Large intestine (tissue), 3 donors: ENCODE results near the gene SLC2A14. TPM values are rescaled to one million over a fixed set of nuclear protein-coding genes. Genes with fewer than 3 reads are reported as not detected.
"Not testable (repeated sequence)": the region's sequence is repeated elsewhere in the genome, so short reads cannot be mapped to it uniquely, and the experiment has no call there.

ENCODE experiments used
- DNase-seq, 2 donors: peaks; one replicate each; pipeline versions ENCODE4 v3.0.0 to v3.0.0-alpha.2; 2013
- H3K27ac ChIP-seq: one replicate; pipeline ENCODE4 v1.5.1; 2013; ENCODE audit warnings: low read length
- H3K27me3 ChIP-seq: 2 replicates; pipeline ENCODE4 v1.6.1; 2013; ENCODE audit warnings: low read length; ENCODE audit not compliant: control insufficient read depth, insufficient read depth
- H3K36me3 ChIP-seq: 2 replicates; pipeline ENCODE4 v1.6.1; 2013; ENCODE audit warnings: low read length; ENCODE audit not compliant: control insufficient read depth, insufficient read depth
- H3K4me1 ChIP-seq: one replicate; pipeline ENCODE4 v1.6.1; 2013; ENCODE audit warnings: low read length; ENCODE audit not compliant: control insufficient read depth, insufficient read depth
- H3K4me3 ChIP-seq: one replicate; pipeline ENCODE4 v1.5.1; 2013; ENCODE audit warnings: low read length
- H3K9me3 ChIP-seq: one replicate; pipeline ENCODE4 v1.6.1; 2013; ENCODE audit warnings: mild to moderate bottlenecking, low read depth, low read length, moderate library complexity; ENCODE audit not compliant: control insufficient read depth
- WGBS: methylation state at CpG from one replicate; pipeline ENCODE4 v1.1.5; 2013; ENCODE audit warnings: low lambda C conversion rate; ENCODE audit not compliant: insufficient coverage; 5-methylcytosine and 5-hydroxymethylcytosine counted together
- polyA plus RNA-seq: library from polyadenylated mRNA; unstranded; fragments of 120-200 nt; gene quantifications from one replicate; pipeline ENCODE4 v1.2.1, GENCODE V29; 2013

The SLC2A14 gene
- polyA plus RNA-seq, 1 donor: 0.55 TPM

DNA sequence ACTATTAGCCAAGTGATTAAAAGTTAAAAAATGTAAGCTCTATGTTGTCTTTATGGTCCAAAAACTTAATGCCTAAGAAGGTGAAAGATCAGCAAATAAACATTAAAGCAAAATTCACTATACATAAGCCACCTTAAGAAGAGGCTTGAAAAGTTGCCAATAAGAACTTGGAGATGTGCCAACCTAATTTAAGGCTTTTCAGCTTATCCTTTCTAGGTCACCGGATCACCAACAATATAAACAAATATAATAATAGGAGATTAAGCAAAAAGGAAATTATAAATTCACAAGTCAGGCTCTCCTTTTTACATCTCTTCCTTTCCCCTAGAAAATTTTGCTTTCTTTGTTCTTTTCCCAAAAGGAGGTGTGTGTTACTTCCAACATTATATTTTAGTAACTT lies 32.4 kb upstream of the SLC2A14 start:
- no peak overlapping the region for H3K27ac ChIP-seq
- H3K36me3 ChIP-seq: no peaks in the 10 kb centered on the region
- no peaks in the 10 kb centered on the region for H3K9me3 ChIP-seq
- no peak overlapping the region for H3K4me3 ChIP-seq
- peak in 1 of 2 donors; percentile 14 for DNase-seq
- no peaks in the 10 kb centered on the region for H3K27me3 ChIP-seq
- no CpG with 5 or more reads among the region's 1 CpG for WGBS
- H3K4me1 ChIP-seq: peaks cover 9% of the 10 kb centered on the region

DNA sequence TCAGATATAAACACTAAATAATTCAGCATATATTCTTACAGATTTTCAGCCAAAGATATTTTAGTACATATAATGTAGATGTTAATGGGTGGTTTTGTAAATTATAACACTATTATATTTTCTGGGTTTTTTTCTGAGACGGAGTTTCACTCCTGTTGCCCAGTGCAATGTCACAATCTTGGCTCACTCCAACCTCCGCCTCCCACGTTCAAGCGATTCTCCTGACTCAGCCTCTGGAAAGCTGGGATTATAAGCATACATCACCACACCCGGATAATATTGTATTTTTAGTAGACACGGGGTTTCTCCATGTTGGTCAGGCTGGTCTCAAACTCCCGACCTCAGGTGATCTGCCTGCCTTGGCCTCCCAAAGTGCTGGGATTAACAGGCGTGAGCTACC lies 29.7 kb upstream of the SLC2A14 start:
- H3K27ac ChIP-seq, H3K9me3 ChIP-seq, H3K4me3 ChIP-seq, H3K36me3 ChIP-seq, H3K27me3 ChIP-seq, DNase-seq, H3K4me1 ChIP-seq: not testable (repeated sequence)
- no CpG with 5 or more reads among the region's 8 CpGs for WGBS

DNA sequence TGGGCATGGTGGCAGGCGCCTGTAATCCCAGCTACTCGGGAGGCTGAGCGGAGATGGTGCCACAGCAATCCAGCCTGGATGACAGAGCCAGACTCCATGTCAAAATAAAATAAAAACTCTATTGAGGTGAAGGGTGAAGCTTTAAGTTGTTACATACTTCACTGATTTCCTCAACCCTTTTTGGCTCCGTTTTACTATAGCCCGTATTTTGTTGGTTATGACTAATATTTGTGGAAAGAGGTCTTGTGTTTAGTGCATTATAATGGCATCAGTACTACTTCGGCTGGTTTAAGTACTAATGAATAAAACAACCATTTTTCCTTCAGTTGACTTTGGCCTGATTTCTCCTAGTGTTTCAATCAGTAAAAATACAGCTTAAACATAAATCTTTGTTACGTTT lies 27.0 kb upstream of the SLC2A14 start:
- no peaks in the 10 kb centered on the region for H3K4me1 ChIP-seq
- no peaks in the 10 kb centered on the region for H3K9me3 ChIP-seq
- no peak overlapping the region for H3K4me3 ChIP-seq
- no peak for DNase-seq
- H3K27me3 ChIP-seq: no peaks in the 10 kb centered on the region
- 74% methylated on average over 2 of the region's 7 CpGs for WGBS
- H3K36me3 ChIP-seq: no peaks in the 10 kb centered on the region
- H3K27ac ChIP-seq: no peak overlapping the region

- 86% methylated on average over 1 of the region's 4 CpGs for WGBS
- H3K4me1 ChIP-seq, H3K9me3 ChIP-seq, H3K27me3 ChIP-seq, DNase-seq, H3K27ac ChIP-seq, H3K36me3 ChIP-seq, H3K4me3 ChIP-seq: not testable (repeated sequence)
Measured at GRCh38 chr12:7896726-7897125, 24.0 kb upstream of the SLC2A14 start.

- Histone ChIP-seq H3K36me3 (no peaks in the 10 kb centered on the region), H3K4me1 (peaks cover 5% of the 10 kb centered on the region)
- 100% methylated on average over 1 of the region's 4 CpGs for WGBS
Measured at GRCh38 chr12:7892186-7892980, 19.7 kb upstream of the SLC2A14 start.

DNA sequence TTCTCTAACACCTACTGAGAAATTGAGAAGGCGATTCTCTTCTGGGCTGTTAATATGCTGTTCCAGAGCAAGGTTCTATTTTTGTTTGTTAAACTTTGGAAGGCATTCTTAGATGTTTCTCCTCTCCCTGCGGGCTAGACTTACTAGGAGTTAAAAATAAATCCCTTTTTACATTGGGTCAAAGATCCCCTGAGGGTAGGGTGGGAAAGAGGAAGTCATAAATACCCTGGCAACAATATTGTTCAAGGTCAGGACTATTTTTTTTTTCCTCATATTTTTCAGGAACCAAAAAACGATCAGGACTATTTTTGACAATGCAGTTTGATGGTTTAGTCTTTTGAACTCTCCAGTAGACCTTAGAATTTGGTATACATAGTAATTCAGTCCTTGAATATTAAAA lies 12.0 kb upstream of the SLC2A14 start:
- no peak overlapping the region for H3K4me3 ChIP-seq
- peak in 1 of 2 donors; percentile 51 for DNase-seq
- 14% methylated on average over 1 of the region's 3 CpGs for WGBS
- no peaks in the 10 kb centered on the region for H3K4me1 ChIP-seq
- H3K36me3 ChIP-seq: no peaks in the 10 kb centered on the region
- no peak overlapping the region for H3K27ac ChIP-seq
- H3K9me3 ChIP-seq: peaks cover 3% of the 10 kb centered on the region
- H3K27me3 ChIP-seq: no peaks in the 10 kb centered on the region

More at GRCh38 chr12:7892186-7892980, 19.7 kb upstream of the SLC2A14 start:
- DNase-seq: no peak
- Histone ChIP-seq H3K9me3 (no peaks in the 10 kb centered on the region), H3K4me3 (no peak overlapping the region), H3K27ac (no peak overlapping the region), H3K27me3 (no peaks in the 10 kb centered on the region)

GRCh38 chr12:7881736-7882120 lies 9.0 kb upstream of the SLC2A14 start:
- WGBS: no CpG with 5 or more reads among the region's 4 CpGs

GRCh38 chr12:7880952-7881735 lies 8.4 kb upstream of the SLC2A14 start:
- not testable (repeated sequence) for H3K27me3 ChIP-seq, DNase-seq, H3K27ac ChIP-seq, H3K4me1 ChIP-seq, H3K4me3 ChIP-seq, H3K36me3 ChIP-seq, H3K9me3 ChIP-seq
- no CpG with 5 or more reads among the region's 52 CpGs for WGBS

More at GRCh38 chr12:7881736-7882120, 9.0 kb upstream of the SLC2A14 start:
- H3K27me3 ChIP-seq, H3K36me3 ChIP-seq, H3K4me1 ChIP-seq, H3K9me3 ChIP-seq, DNase-seq, H3K4me3 ChIP-seq, H3K27ac ChIP-seq: not testable (repeated sequence)

GRCh38 chr12:7879246-7879645 lies 6.5 kb upstream of the SLC2A14 start:
- H3K4me3 ChIP-seq: no peak overlapping the region
- WGBS: no CpG with 5 or more reads among the region's 3 CpGs
- no peaks in the 10 kb centered on the region for H3K4me1 ChIP-seq
- no peak for DNase-seq
- H3K27ac ChIP-seq: no peak overlapping the region
- no peaks in the 10 kb centered on the region for H3K36me3 ChIP-seq
- no peaks in the 10 kb centered on the region for H3K27me3 ChIP-seq
- peaks cover 3% of the 10 kb centered on the region for H3K9me3 ChIP-seq

- peaks cover 7% of the 10 kb centered on the region for H3K9me3 ChIP-seq
- H3K27me3 ChIP-seq: peaks cover 13% of the 10 kb centered on the region
- H3K27ac ChIP-seq: no peak overlapping the region
- no peaks in the 10 kb centered on the region for H3K4me1 ChIP-seq
- WGBS: no CpG with 5 or more reads among the region's 8 CpGs
- H3K36me3 ChIP-seq: no peaks in the 10 kb centered on the region
- H3K4me3 ChIP-seq: no peak overlapping the region
- no peak for DNase-seq
Measured at GRCh38 chr12:7877420-7877819, 4.7 kb upstream of the SLC2A14 start.
